Brain pericyte (primary cell): Measurements from ENCODE around the gene GSC2.
A peak's percentile ranks its signal among the peaks of the same experiment; 100 is the strongest.

Experiments
- DNase-seq: peaks from one replicate; pipeline ENCODE4 v3.0.0-alpha.2; 2012; ENCODE audit warnings: low read depth, low spot score

Gene GSC2

DNA sequence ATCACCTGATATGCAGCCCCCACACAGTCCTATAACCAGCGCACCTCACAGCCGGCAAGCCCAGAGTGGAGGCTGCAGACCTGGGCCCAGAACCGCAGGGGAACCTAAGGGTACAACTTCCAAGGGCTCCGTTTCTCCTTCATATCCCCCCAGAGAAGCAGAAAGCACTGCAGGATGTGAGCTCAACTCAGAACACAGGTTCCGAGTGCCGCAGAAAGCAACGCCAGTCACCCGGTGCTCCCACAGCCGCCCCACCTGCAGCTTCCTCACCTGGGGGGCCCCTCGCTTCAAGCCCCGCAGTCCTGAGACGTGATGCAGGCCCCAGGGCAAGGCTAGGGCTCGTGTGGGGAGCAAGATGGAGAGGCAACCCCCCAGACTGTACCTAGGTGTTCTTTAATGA lies 16.5 kb downstream of the GSC2 start:
- DNase-seq = no peak

DNA sequence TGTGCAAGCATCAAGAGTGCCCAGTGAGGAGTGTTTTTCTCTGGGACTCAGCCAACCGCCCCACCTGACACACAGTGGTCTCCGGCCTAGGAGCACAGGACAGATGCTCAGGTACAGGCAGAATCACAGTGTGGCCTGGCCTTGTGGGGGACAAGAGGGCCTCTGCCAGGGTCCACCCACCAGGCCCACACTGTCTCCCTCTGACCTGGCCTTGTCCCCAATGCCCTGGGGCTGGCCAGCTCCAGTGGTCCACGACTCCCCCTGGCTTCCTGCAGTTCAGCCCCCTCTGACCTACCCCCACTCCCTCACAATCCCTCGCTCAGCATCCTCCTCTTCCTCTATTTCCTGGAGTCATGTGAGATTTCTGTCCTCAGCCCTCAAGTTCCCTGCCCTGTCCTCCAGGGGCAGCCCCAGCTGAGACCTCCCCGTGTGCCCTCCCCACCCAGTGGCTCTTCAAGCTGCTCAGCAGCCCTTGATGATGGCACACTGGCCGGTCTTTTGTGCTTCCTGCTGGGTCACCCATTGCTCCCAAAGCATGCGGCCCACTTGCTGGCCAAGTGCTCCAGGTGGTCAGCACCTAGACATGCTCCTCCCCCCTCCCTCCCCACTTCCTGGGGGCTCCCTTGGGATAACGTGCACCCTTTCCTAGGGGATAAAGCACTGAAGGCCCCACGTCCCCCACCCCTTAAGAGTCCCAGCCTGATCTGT lies 17.2 kb downstream of the GSC2 start:
- no peak for DNase-seq

DNA sequence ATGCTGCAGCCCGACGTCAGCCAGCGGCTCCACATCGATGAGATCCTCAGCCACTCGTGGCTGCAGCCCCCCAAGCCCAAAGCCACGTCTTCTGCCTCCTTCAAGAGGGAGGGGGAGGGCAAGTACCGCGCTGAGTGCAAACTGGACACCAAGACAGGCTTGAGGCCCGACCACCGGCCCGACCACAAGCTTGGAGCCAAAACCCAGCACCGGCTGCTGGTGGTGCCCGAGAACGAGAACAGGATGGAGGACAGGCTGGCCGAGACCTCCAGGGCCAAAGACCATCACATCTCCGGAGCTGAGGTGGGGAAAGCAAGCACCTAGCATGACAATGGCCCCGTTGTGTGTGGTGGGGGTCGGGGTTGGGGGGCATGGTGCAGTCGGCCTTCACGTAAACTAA lies 17.9 kb downstream of the GSC2 start:
- no peak for DNase-seq

DNA sequence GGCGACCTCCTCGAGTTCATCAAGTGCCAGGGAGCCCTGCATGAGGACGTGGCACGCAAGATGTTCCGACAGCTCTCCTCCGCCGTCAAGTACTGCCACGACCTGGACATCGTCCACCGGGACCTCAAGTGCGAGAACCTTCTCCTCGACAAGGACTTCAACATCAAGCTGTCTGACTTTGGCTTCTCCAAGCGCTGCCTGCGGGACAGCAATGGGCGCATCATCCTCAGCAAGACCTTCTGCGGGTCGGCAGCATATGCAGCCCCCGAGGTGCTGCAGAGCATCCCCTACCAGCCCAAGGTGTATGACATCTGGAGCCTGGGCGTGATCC lies 18.4 kb downstream of the GSC2 start:
- no peak for DNase-seq

DNA sequence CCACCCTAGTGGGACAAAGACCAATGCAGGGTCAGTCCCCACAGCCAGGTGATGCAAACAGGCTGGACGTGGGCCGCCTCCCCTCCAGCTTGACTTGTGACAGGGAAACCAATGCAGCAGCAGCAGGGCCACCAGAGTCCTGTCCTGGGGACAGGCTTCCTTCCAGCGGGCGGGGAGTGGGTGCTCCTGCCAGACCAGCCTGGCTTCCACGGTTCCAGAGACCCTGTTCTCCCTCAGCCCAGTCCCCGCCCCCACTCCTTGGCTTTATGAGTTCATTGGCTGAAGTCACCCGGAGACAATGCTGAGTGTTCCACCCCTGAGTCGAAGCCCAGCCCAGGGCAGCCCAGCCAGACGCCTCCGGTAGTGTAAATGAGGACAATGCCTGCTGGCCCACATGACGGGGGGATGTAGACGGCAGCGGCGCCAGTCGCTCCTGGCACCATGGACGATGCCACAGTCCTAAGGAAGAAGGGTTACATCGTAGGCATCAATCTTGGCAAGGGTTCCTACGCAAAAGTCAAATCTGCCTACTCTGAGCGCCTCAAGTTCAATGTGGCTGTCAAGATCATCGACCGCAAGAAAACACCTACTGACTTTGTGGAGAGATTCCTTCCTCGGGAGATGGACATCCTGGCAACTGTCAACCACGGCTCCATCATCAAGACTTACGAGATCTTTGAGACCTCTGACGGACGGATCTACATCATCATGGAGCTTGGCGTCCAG lies 19.0 kb downstream of the GSC2 start, which contains the start of gene TSSK2:
TSS of gene TSSK2 (plus strand) at position 350 of the 726 bp plus-strand sequence. CDS start at position 442, 92 bp downstream.
- DNase-seq = no peak

DNA sequence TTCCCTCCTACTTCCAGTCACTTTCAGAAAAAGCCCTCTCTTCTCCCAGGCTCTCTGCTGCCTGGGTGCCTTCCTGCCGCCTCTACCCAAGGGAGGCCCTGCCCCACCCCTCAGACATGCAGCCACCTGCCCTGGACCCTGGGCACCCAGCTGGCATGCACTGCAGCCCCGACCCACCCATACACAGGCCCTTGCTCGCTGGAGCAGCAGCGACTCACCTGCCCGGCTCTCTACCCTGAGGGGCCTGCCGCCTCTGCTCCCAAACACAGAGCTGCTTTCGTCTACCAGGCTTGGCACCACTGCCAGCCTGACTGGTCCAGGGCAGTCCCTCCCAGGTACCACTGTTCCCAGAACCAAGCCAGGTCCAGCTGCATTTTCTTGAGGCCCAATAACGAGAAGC lies 20.2 kb downstream of the GSC2 start:
- DNase-seq = no peak

DNA sequence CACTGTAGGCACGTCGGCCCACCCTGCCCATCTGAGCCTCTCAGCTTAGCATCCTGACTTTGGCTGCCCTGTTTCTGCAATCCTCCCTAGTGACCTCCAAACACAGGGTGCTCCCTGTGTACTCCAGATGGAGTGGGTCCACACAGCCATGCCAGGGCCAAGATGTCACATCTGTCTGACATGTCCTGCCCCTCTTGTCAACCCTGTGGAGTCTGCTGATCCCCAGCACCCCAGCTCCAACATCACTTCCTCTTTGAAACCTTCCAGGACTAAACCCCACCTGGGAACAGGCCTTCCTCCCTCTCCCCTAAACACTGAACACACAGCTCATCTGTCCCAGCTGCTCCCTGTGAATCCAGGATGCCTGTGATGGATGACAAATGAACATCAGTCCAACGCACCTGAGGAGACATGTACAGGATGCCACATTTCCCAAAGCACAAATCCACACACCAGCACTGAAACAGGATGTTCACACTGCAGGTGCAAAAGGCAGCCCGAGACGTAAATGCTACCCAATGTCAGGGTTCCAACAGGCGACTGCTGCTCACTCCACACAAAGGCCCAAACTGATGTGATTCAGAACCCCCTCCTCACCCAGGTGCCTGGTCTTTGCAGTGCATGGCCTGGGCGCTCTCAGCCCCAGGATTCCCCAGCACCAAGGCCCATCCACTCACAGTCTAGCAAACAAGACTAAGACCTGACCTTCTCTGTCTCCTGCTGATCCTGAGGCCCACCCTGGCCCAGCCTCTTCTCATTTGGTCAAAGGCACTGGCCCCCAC lies 21.0 kb downstream of the GSC2 start:
- DNase-seq = no peak

DNA sequence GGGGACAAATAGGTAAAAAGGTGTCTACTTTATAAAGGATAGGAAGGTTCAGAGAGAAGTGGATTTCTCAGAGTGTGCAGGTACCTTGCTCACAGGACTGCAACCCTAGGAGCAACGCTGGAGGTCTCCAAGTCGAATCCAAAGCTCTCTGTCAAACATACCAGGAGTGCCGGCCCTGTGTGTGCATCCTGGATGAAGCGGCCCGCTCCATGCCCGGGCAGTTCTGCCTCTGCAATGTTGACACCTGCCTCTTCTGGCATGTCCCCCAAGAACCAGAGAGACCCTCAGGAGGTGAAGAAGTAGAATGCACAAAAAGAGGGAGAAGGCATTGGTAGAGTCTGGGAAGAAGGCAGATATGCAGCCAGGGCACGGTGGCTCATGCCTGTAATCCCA lies 22.1 kb downstream of the GSC2 start:
- no peak for DNase-seq

DNA sequence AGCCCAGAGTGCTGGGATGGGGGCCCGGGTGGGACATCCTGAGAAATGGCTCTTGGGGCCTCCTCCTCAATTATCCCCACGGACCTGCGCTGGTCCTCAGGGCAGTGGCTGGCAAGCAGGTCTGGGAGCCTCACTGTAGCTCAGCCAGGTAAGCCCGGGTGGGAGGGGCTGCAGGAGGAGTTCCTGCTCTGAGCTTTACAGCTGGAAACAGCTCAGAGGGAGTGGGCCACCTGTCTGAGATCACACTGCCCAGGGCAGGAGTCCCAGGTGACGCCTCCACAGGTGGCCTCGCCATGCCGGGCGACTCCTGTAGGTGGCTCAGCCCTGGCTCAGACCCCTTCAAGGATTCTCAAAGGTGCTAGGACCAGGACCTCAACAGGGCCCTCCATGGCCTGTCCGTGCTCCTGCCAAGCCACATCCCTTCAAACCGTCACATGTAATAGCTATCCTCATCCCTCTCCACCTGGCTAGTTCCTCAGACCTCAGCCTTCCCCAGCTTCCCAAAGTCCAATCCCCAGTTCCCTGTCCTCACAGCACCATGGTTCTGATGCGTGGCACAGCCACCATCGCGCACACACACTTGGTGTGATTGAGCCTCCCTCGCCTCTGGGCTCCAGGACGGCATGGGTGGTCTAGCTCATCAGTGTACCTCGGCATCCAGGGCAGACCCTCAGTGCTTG lies 22.6 kb downstream of the GSC2 start:
- no peak for DNase-seq

DNA sequence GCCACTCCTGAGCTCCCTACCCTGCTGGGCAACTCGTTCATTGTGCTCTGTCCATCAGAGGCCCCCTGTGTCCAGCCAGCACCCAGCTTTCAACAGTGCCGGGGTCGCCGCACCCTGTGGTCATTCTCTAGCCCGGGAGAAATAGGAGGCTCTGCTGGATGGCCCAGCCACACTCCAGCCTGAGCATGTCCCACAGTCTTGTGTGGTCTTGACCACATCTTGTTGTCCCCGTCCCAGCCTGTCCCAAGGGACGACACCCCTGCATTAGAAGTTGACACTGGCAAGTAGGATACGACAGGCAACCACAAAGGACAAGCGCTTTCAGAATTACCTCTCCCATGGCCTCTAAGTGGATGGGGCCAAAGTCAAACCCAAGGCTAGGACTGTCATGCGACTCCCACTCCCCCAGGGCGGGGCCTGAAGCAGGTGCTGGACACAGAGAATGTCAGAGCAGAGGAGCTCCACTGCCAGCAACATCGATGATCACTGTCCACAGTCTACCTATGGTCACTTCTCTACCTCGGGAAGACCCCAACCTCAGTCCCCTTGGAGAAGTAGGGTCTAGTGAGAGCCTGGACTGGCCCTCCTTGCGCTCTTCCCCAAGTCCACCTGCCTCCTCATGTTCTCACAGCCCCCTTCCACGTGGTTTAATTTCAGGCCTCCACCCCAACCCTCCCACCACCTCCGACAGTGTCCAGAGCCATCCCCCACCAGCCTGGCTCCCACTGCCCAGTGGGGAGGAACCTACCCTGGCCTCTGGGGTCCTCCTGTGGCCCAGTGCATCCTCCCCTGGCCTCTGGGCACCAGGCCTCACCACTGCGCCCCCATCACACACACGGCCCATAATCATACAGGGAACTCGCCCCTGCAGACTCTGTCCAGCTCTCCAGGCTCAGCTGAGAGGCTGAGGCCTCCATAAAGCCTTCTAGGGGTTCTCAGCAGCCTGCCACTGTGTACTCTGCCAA lies 23.5 kb downstream of the GSC2 start:
- DNase-seq = no peak

DNA sequence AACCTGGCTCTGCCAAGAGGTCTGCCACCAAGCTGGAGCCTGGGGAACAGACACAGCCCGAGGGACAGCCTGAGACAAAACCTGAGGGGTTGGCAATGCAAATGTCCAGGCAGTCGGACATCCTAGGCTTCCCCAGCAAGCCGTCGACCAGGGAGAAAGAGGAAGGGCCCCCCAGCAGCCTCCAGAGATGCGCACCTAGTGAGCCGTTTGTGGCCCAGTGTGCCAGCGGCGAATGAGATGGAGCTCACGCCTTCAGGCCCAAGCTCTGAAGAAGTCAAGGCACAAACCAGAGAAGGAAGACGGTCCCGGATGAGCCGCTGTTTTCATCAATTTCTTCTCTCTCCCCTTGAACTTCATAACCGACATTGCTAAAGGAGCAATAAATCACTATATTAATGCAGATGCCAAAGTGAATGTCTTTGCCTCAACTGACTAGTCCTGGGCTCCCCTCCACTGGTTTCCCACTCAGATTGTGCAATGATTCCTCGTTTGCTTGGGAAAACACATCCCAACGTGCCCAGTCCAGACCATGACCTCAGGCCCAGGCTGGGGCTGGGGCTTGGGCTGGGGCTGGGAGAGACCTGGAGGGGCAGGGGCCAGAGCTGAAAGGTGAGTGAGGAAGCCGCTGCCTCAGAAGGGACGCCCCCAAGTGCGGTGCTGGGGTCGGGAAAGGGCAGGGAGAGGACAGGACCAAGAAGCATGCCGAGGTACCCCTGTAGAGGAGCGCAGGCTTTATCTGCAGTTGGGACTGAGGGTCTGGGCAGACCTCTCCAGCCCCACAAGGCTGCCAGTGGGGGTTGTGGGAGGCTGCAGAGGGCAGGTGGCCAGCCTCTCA lies 24.4 kb downstream of the GSC2 start:
- no peak for DNase-seq

DNA sequence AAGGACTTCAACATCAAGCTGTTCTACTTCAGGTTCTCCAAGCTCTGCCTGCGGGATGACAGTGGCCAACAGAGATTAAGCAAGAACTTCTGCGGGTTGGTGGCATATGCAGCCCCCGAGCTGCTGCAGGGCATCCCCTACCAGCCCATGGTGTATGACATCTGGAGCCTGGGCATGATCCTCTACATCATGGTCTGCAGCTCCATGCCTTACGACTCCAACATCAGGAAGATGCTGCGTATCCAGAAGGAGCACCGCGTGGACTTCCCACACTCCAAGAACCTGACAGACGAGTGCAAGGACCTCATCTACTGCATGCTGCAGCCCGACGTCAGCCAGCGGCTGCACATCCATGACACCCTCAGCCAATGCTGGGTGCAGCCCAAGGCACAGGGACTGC lies 25.1 kb downstream of the GSC2 start:
- DNase-seq = no peak

DNA sequence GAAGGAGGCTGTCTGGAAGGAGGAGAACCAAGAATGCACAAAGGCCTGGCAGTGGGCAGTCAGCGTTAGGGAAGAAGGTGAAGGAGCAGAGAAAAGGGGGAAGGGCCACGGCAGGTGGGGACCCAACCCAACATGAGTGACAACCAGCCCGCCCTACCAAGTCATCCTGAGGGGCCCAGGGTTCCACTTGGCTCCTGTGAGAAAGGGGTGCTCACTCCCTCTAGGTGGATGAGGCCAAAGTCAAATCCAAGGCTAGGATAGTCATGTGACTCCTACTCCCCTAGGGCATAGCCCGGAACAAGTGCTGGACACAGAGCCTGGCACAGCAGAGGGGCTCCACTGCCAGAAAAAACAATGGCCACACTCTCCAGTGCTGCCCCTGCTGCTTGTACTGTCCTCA lies 25.7 kb downstream of the GSC2 start:
- no peak for DNase-seq

DNA sequence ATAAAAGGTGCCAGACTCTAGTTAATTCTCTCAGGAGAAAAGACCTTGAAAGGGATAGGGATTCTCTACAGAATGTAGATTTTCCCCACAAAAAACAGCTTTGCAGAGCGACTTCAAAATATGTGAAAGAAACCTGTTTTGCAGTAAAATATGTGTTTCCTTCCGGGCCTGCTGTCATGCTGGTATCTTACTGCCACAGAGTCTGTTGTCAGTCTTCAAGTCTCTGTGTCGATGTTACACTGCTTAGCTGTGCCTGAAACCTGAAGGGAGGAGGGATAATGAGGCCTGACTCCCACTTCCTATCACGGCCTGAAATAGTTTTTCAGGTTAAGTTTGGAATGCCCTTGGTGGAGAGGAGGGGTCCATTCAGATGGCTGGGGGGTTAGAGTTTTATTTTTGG lies 26.2 kb downstream of the GSC2 start:
- no peak for DNase-seq

DNA sequence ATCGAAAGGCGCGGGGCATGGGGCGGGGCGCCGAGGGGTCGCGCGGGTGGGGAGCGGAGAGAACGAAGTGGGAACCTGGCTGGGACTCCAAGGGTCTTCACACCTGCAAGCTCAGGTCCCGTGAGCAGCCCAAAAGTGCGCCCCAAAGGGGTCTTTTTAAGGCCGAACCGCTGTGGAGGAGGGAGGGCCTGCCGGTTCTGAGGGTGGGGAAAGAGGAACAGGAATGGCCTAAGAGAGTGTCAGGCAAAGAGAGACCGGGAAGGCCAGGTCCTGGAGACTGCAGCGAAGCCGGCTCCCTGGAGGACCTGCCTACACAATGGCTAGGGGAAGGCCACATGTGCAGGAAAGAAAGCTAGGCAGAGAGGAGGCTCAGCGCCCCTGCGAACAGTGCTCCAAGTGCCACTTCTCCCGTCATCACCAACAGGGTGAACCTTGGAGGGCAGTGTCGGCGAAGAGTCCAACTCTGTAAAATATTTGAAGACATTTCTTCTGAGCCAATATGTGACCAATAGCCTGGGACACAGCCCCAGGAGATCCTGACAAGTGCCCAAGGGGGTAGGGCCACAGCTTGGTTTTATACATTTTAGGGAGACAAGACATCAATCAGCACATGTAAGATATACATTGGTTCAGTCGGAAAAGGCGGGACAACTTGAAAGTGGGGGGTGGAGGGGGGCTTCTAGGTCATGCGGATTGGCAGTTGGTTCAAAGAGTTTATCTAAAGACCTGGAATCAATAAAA lies 27.2 kb downstream of the GSC2 start:
- no peak for DNase-seq

DNA sequence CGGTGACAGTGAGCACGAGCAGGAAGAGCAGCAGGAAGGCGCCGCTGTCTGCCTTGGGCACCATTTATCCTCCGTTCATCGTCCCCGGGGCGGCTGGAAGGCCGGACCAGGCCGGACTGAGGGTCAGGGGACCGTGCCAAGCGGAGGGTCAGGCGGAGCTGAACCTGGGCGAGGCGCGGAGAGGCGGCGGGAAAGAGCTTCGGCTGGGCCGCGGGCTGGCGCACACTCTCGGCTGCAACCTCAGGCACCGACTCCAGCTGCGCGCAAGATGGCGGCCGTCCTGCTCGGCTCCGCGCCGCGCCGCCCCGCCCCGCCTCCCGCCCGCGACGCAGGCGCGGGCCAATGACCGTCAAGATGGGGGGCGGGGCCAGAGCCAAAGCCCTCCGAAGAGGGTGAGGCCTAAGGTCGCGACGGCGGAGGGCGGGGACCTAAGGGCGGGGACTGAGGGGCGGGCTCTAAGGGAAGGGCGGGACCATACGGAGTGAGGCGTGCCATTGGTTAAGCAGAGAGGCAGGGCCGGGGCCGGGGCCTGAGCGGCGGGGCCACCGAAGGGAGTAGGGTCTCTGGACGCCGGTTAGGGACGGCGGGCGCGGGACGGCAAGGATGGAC lies 27.8 kb downstream of the GSC2 start, which contains the start of gene DGCR2:
TSS of gene DGCR2 (minus strand) at position 270 of the 609 bp plus-strand sequence. CDS start at position 64, 206 bp downstream.
- DNase-seq = peak; percentile 78

DNA sequence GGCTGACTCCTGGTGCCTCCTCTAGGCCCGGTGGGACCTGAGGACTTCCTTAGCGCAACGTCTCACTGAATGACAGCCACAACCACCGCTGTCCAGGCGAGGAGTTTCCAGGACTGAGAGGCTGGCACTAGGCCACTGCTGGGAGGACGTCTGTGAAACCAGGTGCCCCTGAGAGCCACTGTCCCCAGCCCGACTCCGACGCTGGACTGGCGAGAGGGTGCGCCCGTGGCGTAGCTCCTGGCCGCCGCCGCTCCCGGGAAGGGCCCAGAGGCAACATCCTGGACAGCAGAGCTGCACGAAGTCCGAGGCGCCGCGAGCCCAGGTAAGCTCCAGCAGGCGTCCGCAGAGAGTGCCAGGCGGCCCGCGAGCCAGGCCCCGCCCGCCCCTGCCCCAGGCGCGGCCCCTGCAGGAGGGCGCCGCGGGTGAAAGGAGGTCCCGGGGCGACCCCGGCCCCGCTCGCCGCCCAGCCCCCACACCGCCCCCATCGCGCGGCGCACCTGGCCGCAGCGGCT lies 28.4 kb downstream of the GSC2 start:
- no peak for DNase-seq

DNA sequence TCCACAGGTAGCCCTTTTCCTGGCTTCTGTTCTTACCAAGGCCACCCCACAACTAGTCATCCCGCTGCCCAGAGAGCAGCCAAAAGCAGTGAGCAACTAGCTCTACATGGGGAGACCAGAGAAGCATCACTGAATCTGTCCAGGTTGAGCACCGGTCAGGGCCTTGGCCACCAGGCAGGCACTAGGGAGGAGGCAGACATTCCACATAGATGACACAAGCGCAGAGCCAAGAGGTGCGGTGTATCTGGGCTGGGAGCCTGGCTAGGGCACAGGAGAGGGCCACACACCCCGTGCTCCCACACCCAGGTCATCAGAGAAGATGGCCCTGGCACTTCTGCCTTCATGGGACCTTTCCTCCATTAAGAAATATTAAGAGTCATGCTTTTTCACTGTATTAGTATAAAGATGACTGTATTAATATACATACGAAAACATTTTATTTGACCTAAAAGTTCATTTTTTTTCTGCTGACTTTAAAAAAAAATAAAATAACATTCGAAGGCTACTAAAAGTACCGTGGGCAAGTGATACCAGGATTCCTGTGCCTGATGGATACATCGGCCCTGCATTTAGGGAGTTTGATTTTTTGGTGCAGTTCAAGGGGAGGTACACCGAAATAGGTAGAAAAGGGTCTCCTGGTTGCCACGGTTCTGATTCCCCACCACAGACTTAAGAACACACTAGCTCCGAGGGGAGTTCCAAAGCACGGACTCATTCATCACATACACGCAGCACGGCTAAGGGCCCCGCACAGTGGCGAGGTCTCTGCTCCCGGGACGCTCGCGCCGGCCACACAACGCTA lies 29.1 kb downstream of the GSC2 start:
- no peak for DNase-seq
